AG04450 (cell line): ENCODE measurements around the gene CCDC91. TPM values are rescaled to one million over a fixed set of nuclear protein-coding genes. Genes with fewer than 3 reads are reported as not detected.

Source experiments
- CTCF ChIA-PET: fragments of 300-600, 350-600 bp; formaldehyde crosslinking; extraction: SDS; loops from one replicate; lab custom pipeline; 2022; ENCODE audit warnings: antibody characterized with exemption, inconsistent platforms; lab: Charles Lee
- POLR2A ChIA-PET: fragments of 350-600 bp; formaldehyde crosslinking; extraction: SDS; loops from one replicate; lab custom pipeline; 2021; ENCODE audit warnings: antibody characterized with exemption, inconsistent platforms; lab: Yijun Ruan, JAX
- DNase-seq: peaks from one replicate; pipeline ENCODE4 v3.0.0-alpha.2; 2011; ENCODE audit warnings: low read depth, low spot score
- H3K27ac ChIP-seq: one replicate; pipeline ENCODE4 v1.5.1; 2012; ENCODE audit warnings: low read depth, low read length, control low read depth
- H3K27me3 ChIP-seq: one replicate; pipeline ENCODE4 v1.6.0; 2012; ENCODE audit warnings: low read length; ENCODE audit not compliant: control insufficient read depth, insufficient read depth
- H3K4me3 ChIP-seq: 2 replicates; pipeline ENCODE4 v1.5.1; 2011; ENCODE audit warnings: mild to moderate bottlenecking, low read depth, low read length, control low read depth
- H3K9me3 ChIP-seq: 2 replicates; pipeline ENCODE4 v1.5.1; 2012; ENCODE audit warnings: low read length; ENCODE audit not compliant: control insufficient read depth, insufficient read depth
- polyA plus RNA-seq: library from polyadenylated mRNA; depleted of rRNA; stranded (reverse); fragments of >200 nt; gene quantifications from 2 replicates; pipeline ENCODE4 v1.2.3, GENCODE V29; 2011
- TF ChIP-seq, protein P1 (sequence below): IDR thresholded peaks from 2 replicates; pipeline ENCODE4 v1.5.1; 2011; ENCODE audit warnings: low read depth, low read length, control low read depth, inconsistent platforms

Gene CCDC91
- polyA plus RNA-seq, 1 experiment, result 21.0 TPM

DNA sequence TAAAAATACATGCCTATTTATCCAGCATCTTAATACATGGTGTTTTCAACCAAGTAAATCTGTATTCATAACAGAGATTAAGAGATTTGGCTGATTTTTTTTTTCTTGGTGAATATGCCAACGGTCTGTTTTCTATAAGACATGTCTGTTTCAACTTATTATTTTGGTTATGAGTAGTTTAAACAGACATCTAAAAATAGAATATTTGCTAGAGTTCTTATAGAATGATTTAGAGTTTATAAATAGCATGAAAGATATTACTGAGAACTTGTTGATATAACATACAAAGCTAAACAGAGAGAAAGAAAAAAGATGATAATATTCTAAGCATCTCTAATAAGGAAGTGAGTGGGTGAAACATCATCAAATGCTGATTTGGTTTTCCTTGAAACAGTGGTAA lies 199.9 kb downstream of the CCDC91 start:
- Histone ChIP-seq H3K27ac (no peak overlapping the region), H3K9me3 (no peaks in the 10 kb centered on the region), H3K4me3 (no peak overlapping the region), H3K27me3 (no peaks in the 10 kb centered on the region)
- no peak for DNase-seq
- POLR2A ChIA-PET, result no interaction called here
- CTCF ChIA-PET, result no interaction called here
- TF ChIP-seq, protein P1, sequence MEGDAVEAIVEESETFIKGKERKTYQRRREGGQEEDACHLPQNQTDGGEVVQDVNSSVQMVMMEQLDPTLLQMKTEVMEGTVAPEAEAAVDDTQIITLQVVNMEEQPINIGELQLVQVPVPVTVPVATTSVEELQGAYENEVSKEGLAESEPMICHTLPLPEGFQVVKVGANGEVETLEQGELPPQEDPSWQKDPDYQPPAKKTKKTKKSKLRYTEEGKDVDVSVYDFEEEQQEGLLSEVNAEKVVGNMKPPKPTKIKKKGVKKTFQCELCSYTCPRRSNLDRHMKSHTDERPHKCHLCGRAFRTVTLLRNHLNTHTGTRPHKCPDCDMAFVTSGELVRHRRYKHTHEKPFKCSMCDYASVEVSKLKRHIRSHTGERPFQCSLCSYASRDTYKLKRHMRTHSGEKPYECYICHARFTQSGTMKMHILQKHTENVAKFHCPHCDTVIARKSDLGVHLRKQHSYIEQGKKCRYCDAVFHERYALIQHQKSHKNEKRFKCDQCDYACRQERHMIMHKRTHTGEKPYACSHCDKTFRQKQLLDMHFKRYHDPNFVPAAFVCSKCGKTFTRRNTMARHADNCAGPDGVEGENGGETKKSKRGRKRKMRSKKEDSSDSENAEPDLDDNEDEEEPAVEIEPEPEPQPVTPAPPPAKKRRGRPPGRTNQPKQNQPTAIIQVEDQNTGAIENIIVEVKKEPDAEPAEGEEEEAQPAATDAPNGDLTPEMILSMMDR, result no peak

DNA sequence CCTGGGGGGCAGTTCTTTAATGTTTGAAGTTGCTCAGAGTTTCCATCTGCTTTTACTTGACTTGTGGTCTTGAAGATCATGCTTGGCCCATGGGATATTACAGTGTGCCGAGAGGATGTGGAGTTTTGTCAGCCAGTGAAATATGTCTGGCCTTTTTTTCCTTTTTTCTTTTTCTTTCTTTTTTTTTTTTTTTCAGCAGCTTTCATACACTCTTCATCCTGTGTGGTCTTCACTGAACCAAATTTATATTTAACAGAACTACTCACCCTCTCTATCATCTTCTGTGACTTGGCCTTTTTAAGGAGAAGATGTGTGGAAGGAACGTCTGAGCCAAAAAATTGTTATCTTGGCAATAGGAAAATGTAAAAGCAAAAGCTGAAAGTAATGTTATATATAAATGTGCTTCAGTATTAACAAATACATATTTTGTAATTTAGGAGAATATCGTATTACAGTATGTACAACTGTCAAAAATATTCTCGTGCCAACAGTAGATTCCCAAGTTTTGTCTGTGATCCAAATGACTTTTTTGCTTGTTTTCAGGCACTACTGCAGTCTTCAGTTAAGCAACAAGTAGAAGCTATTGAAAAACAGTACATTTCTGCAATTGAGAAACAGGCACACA lies 200.6 kb downstream of the CCDC91 start:
- no peak overlapping the region for H3K27ac ChIP-seq
- TF ChIP-seq, protein P1, result no peak
- H3K27me3 ChIP-seq, result no peaks in the 10 kb centered on the region
- ChIA-PET POLR2A (no interaction called here), CTCF (no interaction called here)
- no peak overlapping the region for H3K4me3 ChIP-seq
- no peaks in the 10 kb centered on the region for H3K9me3 ChIP-seq
- DNase-seq, result no peak

DNA sequence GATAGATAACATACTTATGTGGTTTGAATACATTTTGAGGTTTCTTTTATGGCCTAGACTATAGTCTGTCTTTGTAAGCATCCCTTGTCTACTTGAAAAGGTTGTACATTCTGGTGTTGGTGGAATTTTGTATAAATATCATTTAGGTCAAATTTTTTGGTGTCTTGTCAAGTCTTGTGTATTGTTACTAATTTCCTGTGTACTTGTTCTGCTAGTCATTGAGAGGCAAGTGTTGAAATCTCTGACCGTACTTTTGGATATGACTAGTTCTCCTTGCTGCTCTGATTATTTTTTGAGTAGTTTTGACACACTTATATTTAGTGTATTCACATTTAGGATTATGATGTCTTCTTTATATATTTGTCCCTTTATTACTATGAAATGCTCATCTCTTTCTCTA lies 219.6 kb downstream of the CCDC91 start:
- CTCF ChIA-PET, result no interaction called here
- Histone ChIP-seq H3K27me3 (no peaks in the 10 kb centered on the region), H3K9me3 (no peaks in the 10 kb centered on the region), H3K4me3 (no peak overlapping the region), H3K27ac (no peak overlapping the region)
- no peak for DNase-seq
- POLR2A ChIA-PET, result no interaction called here
- TF ChIP-seq, protein P1, result no peak

DNA sequence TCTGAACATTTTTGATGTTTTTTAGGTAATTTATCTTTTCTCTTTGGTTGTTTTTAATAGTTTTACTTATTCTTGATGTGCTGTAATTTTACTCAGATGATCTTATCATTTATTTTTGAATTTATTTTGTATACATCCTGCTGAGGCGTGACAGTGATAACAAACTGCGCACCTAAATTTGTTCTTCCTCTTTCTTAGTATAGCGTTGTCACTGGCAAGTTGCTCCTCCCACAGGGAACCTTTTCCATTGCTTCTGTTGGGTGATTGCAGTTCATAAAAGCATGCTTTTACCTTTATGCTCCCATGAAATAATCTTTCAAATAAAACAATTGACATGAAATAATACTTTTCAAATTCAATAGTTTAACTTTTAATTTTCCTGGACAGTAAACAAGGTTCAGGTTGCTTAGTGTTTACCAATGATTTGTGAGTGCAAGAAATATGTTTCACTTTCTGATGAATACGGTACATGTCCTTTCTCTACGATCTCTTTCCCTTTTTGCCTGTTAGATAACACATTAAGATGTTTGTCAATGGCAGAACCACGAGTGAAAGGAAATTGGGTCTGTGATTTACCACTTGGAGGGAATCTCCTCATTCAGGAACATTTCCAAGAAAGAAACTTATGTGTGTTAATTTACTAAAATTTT lies 223.3 kb downstream of the CCDC91 start:
- Histone ChIP-seq H3K27me3 (no peaks in the 10 kb centered on the region), H3K27ac (no peak overlapping the region), H3K4me3 (no peak overlapping the region), H3K9me3 (no peaks in the 10 kb centered on the region)
- ChIA-PET CTCF (no interaction called here), POLR2A (no interaction called here)
- no peak for DNase-seq
- TF ChIP-seq, protein P1, result no peak

DNA sequence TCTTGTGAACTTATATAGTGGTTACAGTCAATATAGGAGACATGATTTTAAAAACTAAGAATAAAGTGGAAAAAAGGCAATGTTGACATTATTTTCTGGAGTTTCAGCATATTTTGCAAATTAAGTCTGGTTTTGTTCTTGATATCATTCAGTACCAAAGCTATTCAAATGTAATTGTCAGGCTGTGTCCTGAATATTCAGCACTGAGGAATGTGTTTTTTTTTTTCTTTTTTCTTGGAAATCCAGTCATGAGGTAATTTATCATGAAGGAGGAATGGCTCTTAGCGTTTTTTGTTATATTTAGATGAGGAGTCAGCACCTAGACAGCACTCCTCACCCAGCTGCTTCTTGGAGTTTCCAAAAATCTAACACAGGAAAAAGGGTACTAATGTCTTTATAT lies 225.5 kb downstream of the CCDC91 start:
- Histone ChIP-seq H3K4me3 (no peak overlapping the region), H3K27ac (no peak overlapping the region), H3K9me3 (no peaks in the 10 kb centered on the region), H3K27me3 (no peaks in the 10 kb centered on the region)
- CTCF ChIA-PET, result interaction anchor here (0.6 kb wide), 1 partner anchor 457 kb away, joined by 3 read pairs; no protein-coding TSS in a partner anchor
- POLR2A ChIA-PET, result interaction anchor here (0.7 kb wide), 2 partner anchors 91 to 593 kb away, joined by 3 read pairs; no protein-coding TSS in a partner anchor
- TF ChIP-seq, protein P1, result no peak
- DNase-seq, result peak; percentile 42
